Measurements from ENCODE around the gene ARPC2. TPM values are rescaled to one million over a fixed set of nuclear protein-coding genes. Genes with fewer than 3 reads are reported as not detected.

ARPC2 gene
- total and polyA plus RNA-seq, 2 of the 13 experiments (the other 11 are each of a cell fraction or from before 2014, with no cell fraction given): 168 to 303 TPM

GRCh38 chr2:218216674-218217359 is at the start of gene ARPC2 (continued):
- TF ChIP-seq RERE (CRISPR knock-in tag; IDR thresholded peaks at IDR 0.05; ENCODE audit: low read depth) (no peak; the same call in 1 of the 2 replicates), ZNF343 (CRISPR knock-in tag; IDR thresholded peaks at IDR 0.05) (peak; percentile 84), KLF12 (CRISPR knock-in tag; IDR thresholded peaks at IDR 0.05; ENCODE audit: borderline replicate concordance) (no peak), ATRX (CRISPR knock-in tag; IDR thresholded peaks at IDR 0.05; ENCODE audit: borderline replicate concordance) (no peak), GATAD1 (CRISPR knock-in tag; IDR thresholded peaks at IDR 0.05) (peak; percentile 87), RNF2 (conservative IDR thresholded peaks at IDR 0.05; ENCODE audit: low read depth) (no peak), RXRB (CRISPR knock-in tag; IDR thresholded peaks at IDR 0.05; ENCODE audit: borderline replicate concordance) (peak; percentile 41; the same call in 1 of the 2 replicates), ZNF3 (CRISPR knock-in tag; IDR thresholded peaks at IDR 0.05) (no peak; the same call in 1 of the 2 replicates), ZNF383 (CRISPR knock-in tag; IDR thresholded peaks at IDR 0.05; ENCODE audit: borderline replicate concordance) (no peak), ARID4A (CRISPR knock-in tag; IDR thresholded peaks at IDR 0.05; ENCODE audit: borderline replicate concordance) (peak; percentile 92), TSC22D2 (CRISPR knock-in tag; IDR thresholded peaks at IDR 0.05; ENCODE audit: borderline replicate concordance) (peak; percentile 71; the same call in 1 of the 2 replicates), ARNTL (CRISPR knock-in tag; IDR thresholded peaks at IDR 0.05) (peak; percentile 60; the same call in 1 of the 2 replicates), YEATS4 (CRISPR knock-in tag; IDR thresholded peaks at IDR 0.05; ENCODE audit: borderline replicate concordance) (peak; percentile 90), REXO4 (CRISPR knock-in tag; IDR thresholded peaks at IDR 0.05; ENCODE audit: borderline replicate concordance) (no peak), NAIF1 (CRISPR knock-in tag; IDR thresholded peaks at IDR 0.05; ENCODE audit: borderline replicate concordance) (peak; percentile 99), ZUFSP (CRISPR knock-in tag; IDR thresholded peaks at IDR 0.05; ENCODE audit: borderline replicate concordance) (no peak), MAZ (IDR thresholded peaks at IDR 0.05; ENCODE audit: borderline replicate concordance, low read depth, low read length) (no peak; the same call in 1 of the 2 replicates), MAZ (CRISPR knock-in tag; IDR thresholded peaks at IDR 0.05; ENCODE audit: low read depth) (no peak; the same call in 1 of the 2 replicates)
